DND-41 (cell line): ENCODE results near the gene MDP1.
"Not testable (repeated sequence)": the region's sequence is repeated elsewhere in the genome, so short reads cannot be mapped to it uniquely, and the experiment has no call there.

Experiments used
- ATAC-seq: fragments of 200-7000 bp; cut with Tn5 transposase; 3 replicates; pipeline ENCODE4 v1.9.1; 2021; ENCODE audit warnings: low read depth; ENCODE audit not compliant: insufficient read depth
- DNase-seq: peaks from one replicate; pipeline ENCODE4 v3.0.0-alpha.2; 2020
- H2AFZ ChIP-seq: 2 replicates; pipeline ENCODE4 v1.6.0; 2012; ENCODE audit warnings: low read depth, low read length
- H3K27ac ChIP-seq: 2 replicates; pipeline ENCODE4 v1.5.1; 2012; ENCODE audit warnings: low read length, inconsistent platforms
- H3K27me3 ChIP-seq: fragments of 200-600 bp; sonication (generic); 2 replicates; pipeline ENCODE4 v1.6.0; 2012; ENCODE audit warnings: low read length, mild to moderate bottlenecking, inconsistent platforms; ENCODE audit not compliant: insufficient read depth, poor library complexity
- H3K36me3 ChIP-seq: 2 replicates; pipeline ENCODE4 v1.5.1; 2012; ENCODE audit warnings: low read length, inconsistent platforms; ENCODE audit not compliant: insufficient read depth
- H3K4me1 ChIP-seq: 2 replicates; pipeline ENCODE4 v1.5.1; 2012; ENCODE audit warnings: mild to moderate bottlenecking, low read length; ENCODE audit not compliant: insufficient read depth
- H3K4me2 ChIP-seq: 2 replicates; pipeline ENCODE4 v1.6.0; 2012; ENCODE audit warnings: mild to moderate bottlenecking, moderate library complexity, low read length, inconsistent platforms; ENCODE audit not compliant: insufficient read depth
- H3K4me3 ChIP-seq, 2 experiments: fragments of 200-600 bp in 1 of 2; shearing (Covaris generic) in 1 of 2; 2 replicates each; pipeline ENCODE4 v1.5.1; 2012 to 2016; ENCODE audit warnings: inconsistent platforms in 2 of 2, low read length in 2 of 2, mild to moderate bottlenecking in 2 of 2, low read depth in 1 of 2, moderate library complexity in 1 of 2
- H3K79me2 ChIP-seq: 2 replicates; pipeline ENCODE4 v1.6.0; 2012; ENCODE audit warnings: low read length, inconsistent platforms; ENCODE audit not compliant: insufficient read depth
- H3K9ac ChIP-seq: 2 replicates; pipeline ENCODE4 v1.6.0; 2012; ENCODE audit warnings: low read depth, mild to moderate bottlenecking, inconsistent platforms, low read length, moderate library complexity
- H3K9me3 ChIP-seq: 2 replicates; pipeline ENCODE4 v1.5.1; 2012; ENCODE audit warnings: low read length, moderate library complexity, mild to moderate bottlenecking, inconsistent platforms; ENCODE audit not compliant: insufficient read depth, severe bottlenecking
- H4K20me1 ChIP-seq: 2 replicates; pipeline ENCODE4 v1.6.0; 2012; ENCODE audit warnings: low read length; ENCODE audit not compliant: insufficient read depth
- EZH2 ChIP-seq: IDR thresholded peaks from 3 replicates; pipeline ENCODE4 v1.6.1; 2012; ENCODE audit warnings: borderline replicate concordance, low read depth, mild to moderate bottlenecking, moderate library complexity, low read length, inconsistent platforms; ENCODE audit not compliant: severe bottlenecking
- TF ChIP-seq, protein P1 (sequence below): IDR thresholded peaks from 2 replicates; pipeline ENCODE4 v1.5.1; 2012; ENCODE audit warnings: borderline replicate concordance, low read length, moderate library complexity, mild to moderate bottlenecking; ENCODE audit not compliant: poor library complexity, severe bottlenecking; ENCODE audit errors: extremely low read depth

The MDP1 gene

DNA sequence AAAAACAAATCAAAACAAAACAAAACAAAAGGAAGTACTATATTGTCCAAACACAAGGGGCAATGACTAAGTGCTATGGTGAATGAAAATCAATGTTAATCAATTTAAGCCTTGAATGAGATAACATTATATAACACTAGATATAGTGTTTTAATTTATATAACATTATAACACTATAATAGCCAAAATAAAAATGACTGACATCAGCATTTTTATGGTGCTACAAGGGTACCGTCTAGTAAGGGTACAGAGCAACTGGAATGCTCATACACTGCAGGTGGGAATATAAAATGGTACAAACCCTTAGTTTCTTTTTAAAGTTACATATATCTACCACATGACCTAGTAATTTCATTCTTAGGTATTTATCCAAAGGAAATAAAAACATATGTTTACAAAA lies 10.6 kb upstream of the MDP1 start:
- peaks cover 81% of the 10 kb centered on the region for H3K79me2 ChIP-seq
- H3K9me3 ChIP-seq: no peaks in the 10 kb centered on the region
- H4K20me1 ChIP-seq: peaks cover 4% of the 10 kb centered on the region; the same call in 1 of the 2 replicates

DNA sequence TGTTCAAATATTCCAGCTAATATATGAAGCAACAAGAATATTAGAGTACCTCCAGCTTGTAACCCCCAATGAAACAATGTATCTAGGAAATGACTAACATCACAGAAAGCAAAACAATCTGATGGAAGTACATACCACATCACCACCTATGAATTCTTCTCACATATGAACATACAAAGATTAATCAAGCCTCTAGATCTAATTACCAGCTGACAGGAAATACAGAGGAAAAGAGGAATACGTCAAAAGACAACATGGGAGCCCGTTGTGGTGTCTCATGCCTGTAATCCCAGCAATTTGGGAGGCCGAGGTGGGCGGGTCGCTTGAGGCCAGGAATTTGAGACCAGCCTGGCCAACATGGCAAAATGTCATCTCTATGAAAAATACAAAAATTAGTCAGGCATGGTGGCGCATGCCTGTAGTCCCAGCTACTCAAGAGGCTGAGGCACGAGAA lies 8.8 kb upstream of the MDP1 start:
- no peak for DNase-seq
- Histone ChIP-seq H2AFZ (no peak overlapping the region), H3K4me3 (no peak overlapping the region), H3K36me3 (peaks cover 11% of the 10 kb centered on the region), H3K27me3 (no peaks in the 10 kb centered on the region), H3K9ac (no peak overlapping the region), H3K27ac (no peak overlapping the region), H3K4me2 (no peak overlapping the region), H3K4me1 (peaks cover 3% of the 10 kb centered on the region; the same call in 1 of the 2 replicates), H4K20me1 (peaks cover 2% of the 10 kb centered on the region; the same call in 1 of the 2 replicates), H3K9me3 (no peaks in the 10 kb centered on the region), H3K79me2 (peaks cover 81% of the 10 kb centered on the region)
- TF ChIP-seq, protein P1, sequence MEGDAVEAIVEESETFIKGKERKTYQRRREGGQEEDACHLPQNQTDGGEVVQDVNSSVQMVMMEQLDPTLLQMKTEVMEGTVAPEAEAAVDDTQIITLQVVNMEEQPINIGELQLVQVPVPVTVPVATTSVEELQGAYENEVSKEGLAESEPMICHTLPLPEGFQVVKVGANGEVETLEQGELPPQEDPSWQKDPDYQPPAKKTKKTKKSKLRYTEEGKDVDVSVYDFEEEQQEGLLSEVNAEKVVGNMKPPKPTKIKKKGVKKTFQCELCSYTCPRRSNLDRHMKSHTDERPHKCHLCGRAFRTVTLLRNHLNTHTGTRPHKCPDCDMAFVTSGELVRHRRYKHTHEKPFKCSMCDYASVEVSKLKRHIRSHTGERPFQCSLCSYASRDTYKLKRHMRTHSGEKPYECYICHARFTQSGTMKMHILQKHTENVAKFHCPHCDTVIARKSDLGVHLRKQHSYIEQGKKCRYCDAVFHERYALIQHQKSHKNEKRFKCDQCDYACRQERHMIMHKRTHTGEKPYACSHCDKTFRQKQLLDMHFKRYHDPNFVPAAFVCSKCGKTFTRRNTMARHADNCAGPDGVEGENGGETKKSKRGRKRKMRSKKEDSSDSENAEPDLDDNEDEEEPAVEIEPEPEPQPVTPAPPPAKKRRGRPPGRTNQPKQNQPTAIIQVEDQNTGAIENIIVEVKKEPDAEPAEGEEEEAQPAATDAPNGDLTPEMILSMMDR: no peak
- no peak for TF ChIP-seq EZH2
- no peak for ATAC-seq

More for the DNA sequence above, 10.6 kb upstream of the MDP1 start:
- peaks cover 12% of the 10 kb centered on the region for H3K36me3 ChIP-seq
- no peak overlapping the region for H3K4me3 ChIP-seq
- H3K4me2 ChIP-seq: no peak overlapping the region
- peaks cover 16% of the 10 kb centered on the region for H3K4me1 ChIP-seq
- no peak for TF ChIP-seq EZH2
- no peak overlapping the region for H3K27ac ChIP-seq
- no peaks in the 10 kb centered on the region for H3K27me3 ChIP-seq
- H2AFZ ChIP-seq: no peak overlapping the region
- ATAC-seq: no peak
- DNase-seq: no peak
- H3K9ac ChIP-seq: no peak overlapping the region

DNA sequence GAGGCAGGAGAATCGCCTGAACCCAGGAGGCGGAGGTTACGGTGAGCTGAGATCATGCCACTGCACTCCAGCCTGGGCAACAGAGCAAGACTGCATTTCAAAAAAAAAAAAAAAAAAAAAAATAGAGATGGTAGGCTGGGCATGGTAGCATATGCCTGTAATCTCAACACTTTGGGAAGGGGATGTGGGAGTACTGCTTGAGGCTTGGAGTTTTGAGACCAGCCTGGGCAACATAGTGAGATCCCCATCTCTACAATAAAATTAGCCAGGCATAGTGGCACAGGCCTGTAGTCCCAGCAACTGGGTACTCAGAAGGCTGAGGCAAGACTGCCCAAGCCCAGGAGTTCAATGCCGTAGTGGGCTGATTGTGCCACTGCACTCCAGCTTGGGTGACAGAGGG lies 7.1 kb upstream of the MDP1 start:
- DNase-seq, H3K27ac ChIP-seq, H3K9ac ChIP-seq, H4K20me1 ChIP-seq, H3K27me3 ChIP-seq, H3K4me1 ChIP-seq, H3K36me3 ChIP-seq, H3K4me3 ChIP-seq, H2AFZ ChIP-seq, H3K9me3 ChIP-seq, ATAC-seq, H3K4me2 ChIP-seq: not testable (repeated sequence)
- peaks cover 75% of the 10 kb centered on the region for H3K79me2 ChIP-seq

DNA sequence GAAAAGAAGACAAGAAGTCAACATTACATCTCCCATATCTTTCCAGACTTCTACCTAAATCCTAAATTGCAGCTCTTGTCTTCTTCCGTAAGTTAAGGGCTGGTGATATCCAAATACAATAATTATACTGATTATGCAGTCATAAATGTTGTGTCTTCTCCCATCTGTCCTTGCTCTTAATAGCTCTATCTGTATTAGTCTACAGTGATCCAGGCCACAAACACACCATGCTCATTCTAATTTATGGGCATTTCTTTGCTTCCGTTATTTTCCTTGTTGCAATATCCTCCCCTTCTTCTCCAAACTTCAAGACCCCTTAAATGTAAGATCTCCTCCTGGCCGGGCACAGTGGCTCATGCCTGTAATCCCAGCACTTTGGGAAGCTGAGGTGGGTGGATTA lies 3.7 kb upstream of the MDP1 start:
- H4K20me1 ChIP-seq: peaks cover 2% of the 10 kb centered on the region; the same call in 1 of the 2 replicates
- DNase-seq (no peak), ATAC-seq (no peak)
- H3K36me3 ChIP-seq: peaks cover 11% of the 10 kb centered on the region
- H3K4me1 ChIP-seq: peaks cover 22% of the 10 kb centered on the region
- H3K27me3 ChIP-seq: no peaks in the 10 kb centered on the region
- no peak overlapping the region for H3K4me3 ChIP-seq
- H2AFZ ChIP-seq: no peak overlapping the region
- no peak overlapping the region for H3K4me2 ChIP-seq
- TF ChIP-seq, protein P1: no peak
- TF ChIP-seq EZH2: no peak
- no peak overlapping the region for H3K9ac ChIP-seq
- peaks cover 55% of the 10 kb centered on the region for H3K79me2 ChIP-seq
- no peaks in the 10 kb centered on the region for H3K9me3 ChIP-seq
- H3K27ac ChIP-seq: no peak overlapping the region
